Prostate gland (tissue), 2 donors: ENCODE results near the gene DCAF8L2.

Source experiments
- CTCF ChIP-seq, 4 experiments: fragments of 200-600 bp in 2 of 4; fragments of 450-650 bp in 2 of 4; sonication (generic) in 2 of 4; IDR thresholded peaks; 1 replicate in 3 of 4; 2 replicates in 1 of 4; pipeline ENCODE4 v1.5.1; 2016 to 2019; ENCODE audit warnings: antibody characterized with exemption in 4 of 4, mild to moderate bottlenecking in 2 of 4, moderate library complexity in 2 of 4
- POLR2A ChIP-seq: fragments of 450-650 bp; IDR thresholded peaks from one replicate; pipeline ENCODE4 v1.6.1; 2016; ENCODE audit warnings: antibody characterized with exemption, mild to moderate bottlenecking
- POLR2AphosphoS5 ChIP-seq: sonication (generic); formaldehyde crosslinking; IDR thresholded peaks from one replicate; pipeline ENCODE4 v1.6.1; 2017; ENCODE audit warnings: antibody characterized with exemption

- TF ChIP-seq CTCF (IDR thresholded peaks at IDR 0.05) (no peak), POLR2A (no peak), POLR2AphosphoS5 (no peak)
Observed at GRCh38 chrX:27751976-27752375, 161.8 kb downstream of the DCAF8L2 start.
